Natural killer cell (primary cell): ENCODE data around the gene SDR42E2. TPM values are rescaled to one million over a fixed set of nuclear protein-coding genes. Genes with fewer than 3 reads are reported as not detected.
"Not testable (repeated sequence)": the region's sequence is repeated elsewhere in the genome, so short reads cannot be mapped to it uniquely, and the experiment has no call there.

Experiments
- ATAC-seq, 3 donors: fragments of 150-1000 bp in 2 of 3; fragments of 200-7000 bp in 1 of 3; cut with Tn5 transposase; 1 replicate in 1 of 3; 2 replicates in 2 of 3; pipeline ENCODE4 v1.10.0; 2021; ENCODE audit warnings: mild to moderate bottlenecking in 2 of 3, moderate library complexity in 2 of 3
- DNase-seq, 2 donors: peaks; one replicate each; pipeline versions ENCODE4 v3.0.0 to v3.0.0-alpha.2; 2013 to 2021; ENCODE audit warnings: mixed read lengths in 1 of 2
- H3K27ac ChIP-seq: one replicate; pipeline ENCODE4 v1.5.1; 2013; ENCODE audit warnings: mild to moderate bottlenecking, low read length
- H3K27me3 ChIP-seq: one replicate; pipeline ENCODE4 v1.6.1; 2013; ENCODE audit warnings: low read length; ENCODE audit not compliant: control insufficient read depth, insufficient read depth
- H3K36me3 ChIP-seq: one replicate; pipeline ENCODE4 v1.6.1; 2013; ENCODE audit warnings: low read length; ENCODE audit not compliant: control insufficient read depth, insufficient read depth
- H3K4me1 ChIP-seq: one replicate; pipeline ENCODE4 v1.6.1; 2013; ENCODE audit warnings: low read length; ENCODE audit not compliant: control insufficient read depth, insufficient read depth
- H3K4me3 ChIP-seq: one replicate; pipeline ENCODE4 v1.5.1; 2013; ENCODE audit warnings: low read length
- H3K9me3 ChIP-seq: one replicate; pipeline ENCODE4 v1.6.1; 2013; ENCODE audit warnings: low read length; ENCODE audit not compliant: control insufficient read depth, insufficient read depth
- H3K27ac Mint-ChIP-seq, 2 donors: one replicate each; pipeline ENCODE4 v1.8.0; 2022; ENCODE audit warnings: mild to moderate bottlenecking in 2 of 2, mixed read lengths in 2 of 2, moderate library complexity in 1 of 2
- H3K27me3 Mint-ChIP-seq, 2 donors: one replicate each; pipeline ENCODE4 v1.8.0; 2022; ENCODE audit warnings: low read depth in 2 of 2, mixed read lengths in 2 of 2
- H3K36me3 Mint-ChIP-seq: one replicate; pipeline ENCODE4 v1.8.0; 2022; ENCODE audit warnings: mixed read lengths
- H3K4me1 Mint-ChIP-seq, 2 donors: one replicate each; pipeline ENCODE4 v1.8.0; 2022; ENCODE audit warnings: mixed read lengths in 2 of 2
- H3K4me3 Mint-ChIP-seq: one replicate; pipeline ENCODE4 v1.8.0; 2022; ENCODE audit warnings: mild to moderate bottlenecking, moderate library complexity, mixed read lengths
- H3K9me3 Mint-ChIP-seq, 2 donors: one replicate each; pipeline ENCODE4 v1.8.0; 2022; ENCODE audit warnings: mixed read lengths in 2 of 2
- CTCF ChIP-seq: fragments of 200-600 bp; IDR thresholded peaks from one replicate; pipeline ENCODE4 v1.8.0; 2022; ENCODE audit warnings: antibody characterized with exemption
- WGBS: methylation state at CpG from one replicate; pipeline ENCODE4 v1.1.7; 2013; ENCODE audit warnings: missing lambda C conversion rate; ENCODE audit not compliant: insufficient coverage; 5-methylcytosine and 5-hydroxymethylcytosine counted together
- intact Hi-C: fragments of 100-400 bp; cut with micrococcal nuclease; formaldehyde crosslinking; loops from one replicate; pipeline ENCODE4 v1.14.2; 2022
- total RNA-seq, 4 donors: library from RNA; stranded (reverse); fragments of 120-200 nt in 1 of 4; gene quantifications; one replicate each; pipeline versions ENCODE4 v1.2.3 to v1.2.4, GENCODE V29; 2013 to 2022

SDR42E2 gene
- total RNA-seq, 3 donors from 2014 or later (not counting 1 experiment from before 2014, with no cell fraction given) = 0.92 to 1.9 (median 0.93) TPM

GRCh38 chr16:22151246-22151998, 10.9 kb upstream of the SDR42E2 start:
- no peak for TF ChIP-seq CTCF
- peaks cover 0 to 3% of the 10 kb centered on the region in 2 donors for H3K27me3 Mint-ChIP-seq
- H3K27ac ChIP-seq = no peak overlapping the region
- no peaks in the 10 kb centered on the region for H3K4me1 ChIP-seq
- ATAC-seq (no peak), DNase-seq (no peak)
- H3K9me3 ChIP-seq = no peaks in the 10 kb centered on the region
- WGBS = 92% methylated on average over 5 of the region's 7 CpGs
- H3K4me1 Mint-ChIP-seq = no peaks in the 10 kb centered on the region
- intact Hi-C loops = no loop called here
- no peaks in the 10 kb centered on the region for H3K27me3 ChIP-seq
- H3K4me3 Mint-ChIP-seq = no peak overlapping the region
- H3K27ac Mint-ChIP-seq = no peak overlapping the region
- H3K36me3 Mint-ChIP-seq = no peaks in the 10 kb centered on the region
- H3K9me3 Mint-ChIP-seq = no peaks in the 10 kb centered on the region
- H3K36me3 ChIP-seq = no peaks in the 10 kb centered on the region
- H3K4me3 ChIP-seq = no peak overlapping the region

GRCh38 chr16:22152316-22152715, 10.0 kb upstream of the SDR42E2 start:
- no peak overlapping the region for H3K4me3 ChIP-seq
- ATAC-seq = no peak
- Mint-ChIP-seq H3K9me3 (no peaks in the 10 kb centered on the region), H3K4me1 (no peaks in the 10 kb centered on the region), H3K27ac (no peak overlapping the region), H3K27me3 (peaks cover 0 to 3% of the 10 kb centered on the region in 2 donors), H3K4me3 (no peak overlapping the region), H3K36me3 (no peaks in the 10 kb centered on the region)
- whole genome bisulfite sequencing = 86% methylated on average over 11 of the region's 11 CpGs
- no peaks in the 10 kb centered on the region for H3K9me3 ChIP-seq
- intact Hi-C loops = no loop called here
- H3K27ac ChIP-seq = no peak overlapping the region
- no peaks in the 10 kb centered on the region for H3K4me1 ChIP-seq
- no peaks in the 10 kb centered on the region for H3K27me3 ChIP-seq
- no peak for DNase-seq
- no peak for TF ChIP-seq CTCF
- no peaks in the 10 kb centered on the region for H3K36me3 ChIP-seq

GRCh38 chr16:22153078-22153477, 9.2 kb upstream of the SDR42E2 start:
- DNase-seq, H3K4me3 Mint-ChIP-seq, H3K9me3 ChIP-seq, H3K36me3 ChIP-seq, H3K27ac ChIP-seq, H3K9me3 Mint-ChIP-seq, H3K27me3 Mint-ChIP-seq, H3K4me3 ChIP-seq, H3K27ac Mint-ChIP-seq, H3K4me1 Mint-ChIP-seq, ATAC-seq, H3K27me3 ChIP-seq, H3K4me1 ChIP-seq, H3K36me3 Mint-ChIP-seq, intact Hi-C loops: not testable (repeated sequence)
- 89% methylated on average over 7 of the region's 7 CpGs for WGBS

- DNase-seq (no peak), ATAC-seq (no peak)
- H3K36me3 Mint-ChIP-seq = no peaks in the 10 kb centered on the region
- no peak overlapping the region for H3K27ac Mint-ChIP-seq
- intact Hi-C loops = no loop called here
- Histone ChIP-seq H3K4me1 (peaks cover 3% of the 10 kb centered on the region), H3K36me3 (no peaks in the 10 kb centered on the region), H3K27ac (no peak overlapping the region), H3K4me3 (no peak overlapping the region), H3K9me3 (no peaks in the 10 kb centered on the region), H3K27me3 (peaks cover 3% of the 10 kb centered on the region)
- H3K9me3 Mint-ChIP-seq = peaks cover 0 to 4% of the 10 kb centered on the region in 2 donors
- peaks cover 0 to 6% of the 10 kb centered on the region in 2 donors for H3K4me1 Mint-ChIP-seq
- H3K27me3 Mint-ChIP-seq = peaks cover 0 to 6% of the 10 kb centered on the region in 2 donors
- no peak for TF ChIP-seq CTCF
- H3K4me3 Mint-ChIP-seq = no peak overlapping the region
Measured at GRCh38 chr16:22161401-22161800, 905 bp upstream of the SDR42E2 start.
